HG03457 (cell line): ENCODE results near the gene IP6K1.
"Not testable (repeated sequence)": the region's sequence is repeated elsewhere in the genome, so short reads cannot be mapped to it uniquely, and the experiment has no call there.

Experiments
- ATAC-seq: cut with Tn5 transposase; IDR thresholded peaks from one replicate; pipeline ENCODE4 v1.9.1; 2021; ENCODE audit warnings: moderate number of reproducible peaks; ENCODE audit not compliant: unreplicated experiment

The IP6K1 gene

GRCh38 chr3:49713336-49714105 lies 72.8 kb downstream of the IP6K1 start:
- no peak for ATAC-seq

GRCh38 chr3:49712631-49713317 lies 73.6 kb downstream of the IP6K1 start:
- no peak for ATAC-seq

DNA sequence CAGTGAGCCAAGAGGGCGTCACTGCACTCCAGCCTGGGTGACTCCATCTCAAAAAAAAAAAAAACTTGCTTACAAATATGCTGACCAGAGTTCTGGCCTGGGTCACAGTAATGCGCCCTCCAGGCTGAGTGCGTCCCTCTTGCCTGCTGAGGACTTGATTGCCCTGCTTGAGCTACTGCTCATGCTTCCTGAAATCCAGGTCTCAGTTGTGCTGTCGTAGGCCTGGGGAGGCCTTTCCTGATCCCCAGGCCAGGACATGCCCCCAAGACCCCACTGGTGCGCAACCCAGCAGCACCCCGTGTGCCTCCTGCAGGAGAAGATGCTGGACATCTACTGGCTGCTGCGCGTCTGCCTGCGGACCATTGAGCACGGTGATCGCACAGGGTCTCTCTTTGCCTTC lies 74.2 kb downstream of the IP6K1 start:
- no peak for ATAC-seq

DNA sequence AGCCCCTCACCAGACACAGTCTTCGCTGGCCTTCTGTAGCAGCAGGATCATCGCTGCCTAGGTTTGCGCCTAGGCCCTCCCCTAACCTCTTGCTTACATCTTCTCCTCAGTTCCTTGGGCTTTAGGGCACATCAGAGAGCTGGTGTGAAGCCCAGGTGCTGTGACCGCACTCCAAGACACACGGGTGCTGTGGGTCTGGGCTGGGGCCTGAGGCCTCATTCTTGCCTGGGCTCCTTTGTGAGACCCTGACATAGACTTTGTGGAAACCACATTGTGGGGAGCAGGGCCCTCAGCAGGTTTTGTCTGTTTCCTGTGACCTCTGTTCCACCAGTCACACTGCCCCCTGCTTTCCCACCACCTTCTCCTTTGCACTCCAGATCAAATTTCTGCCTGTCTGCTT lies 74.9 kb downstream of the IP6K1 start:
- no peak for ATAC-seq

- ATAC-seq, result no peak
These were observed 76.5 kb downstream of the IP6K1 start for GRCh38 chr3:49709852-49710251.

- no peak for ATAC-seq
These were observed 79.2 kb downstream of the IP6K1 start for GRCh38 chr3:49707113-49707480.

GRCh38 chr3:49706456-49707112 lies 79.8 kb downstream of the IP6K1 start:
- no peak for ATAC-seq

DNA sequence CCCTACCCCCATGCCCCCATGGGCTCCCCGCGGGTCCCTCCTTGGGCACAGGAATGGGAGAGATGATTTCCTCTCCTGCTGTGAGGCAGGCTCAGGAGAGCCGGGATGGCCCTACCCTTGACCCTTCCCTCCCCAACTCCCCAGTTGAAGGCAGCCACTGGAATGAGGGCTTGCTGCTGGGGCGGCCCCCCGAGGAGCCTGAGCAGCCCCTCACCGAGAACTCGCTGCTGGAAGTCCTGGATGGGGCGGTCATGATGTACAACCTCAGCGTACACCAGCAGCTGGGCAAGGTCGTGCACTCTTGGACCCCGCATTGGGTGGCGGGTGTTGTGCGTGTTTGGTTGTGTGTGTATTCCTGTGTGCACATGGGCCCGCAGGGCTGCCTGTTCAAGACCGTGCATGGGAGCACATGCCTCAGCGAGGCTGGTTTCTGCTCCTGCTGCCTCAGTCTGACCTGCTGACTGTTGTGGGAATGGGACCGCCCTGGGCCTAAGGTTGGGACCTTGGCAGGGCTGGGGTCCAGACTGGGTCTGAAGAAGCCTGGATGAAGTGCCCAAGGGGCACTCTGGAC lies 80.9 kb downstream of the IP6K1 start:
- ATAC-seq, result no peak

GRCh38 chr3:49704629-49705028 lies 81.7 kb downstream of the IP6K1 start:
- ATAC-seq, result no peak

DNA sequence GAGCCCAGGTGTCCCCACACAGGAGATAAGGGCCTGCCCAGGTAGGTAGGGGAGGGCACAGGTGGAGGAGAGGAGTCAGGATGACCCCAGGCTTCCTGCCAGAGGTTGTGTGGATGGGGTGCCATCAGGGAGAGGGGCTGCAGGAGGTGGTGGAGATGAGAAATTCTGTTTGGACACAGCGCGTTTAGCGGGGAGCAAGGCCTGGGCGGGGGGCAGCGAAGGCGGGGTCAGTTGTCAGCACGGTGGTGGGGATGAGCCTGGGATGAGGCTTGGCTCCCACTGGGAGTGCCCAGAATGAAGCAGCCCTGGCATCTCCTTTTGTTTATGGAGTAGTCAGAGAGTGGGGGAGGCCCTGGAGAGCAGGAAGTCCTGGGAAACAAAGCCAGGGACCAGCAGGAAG lies 82.4 kb downstream of the IP6K1 start:
- ATAC-seq, result no peak

GRCh38 chr3:49703443-49703927 lies 82.9 kb downstream of the IP6K1 start:
- no peak for ATAC-seq

GRCh38 chr3:49702672-49703071 lies 83.7 kb downstream of the IP6K1 start:
- no peak for ATAC-seq

DNA sequence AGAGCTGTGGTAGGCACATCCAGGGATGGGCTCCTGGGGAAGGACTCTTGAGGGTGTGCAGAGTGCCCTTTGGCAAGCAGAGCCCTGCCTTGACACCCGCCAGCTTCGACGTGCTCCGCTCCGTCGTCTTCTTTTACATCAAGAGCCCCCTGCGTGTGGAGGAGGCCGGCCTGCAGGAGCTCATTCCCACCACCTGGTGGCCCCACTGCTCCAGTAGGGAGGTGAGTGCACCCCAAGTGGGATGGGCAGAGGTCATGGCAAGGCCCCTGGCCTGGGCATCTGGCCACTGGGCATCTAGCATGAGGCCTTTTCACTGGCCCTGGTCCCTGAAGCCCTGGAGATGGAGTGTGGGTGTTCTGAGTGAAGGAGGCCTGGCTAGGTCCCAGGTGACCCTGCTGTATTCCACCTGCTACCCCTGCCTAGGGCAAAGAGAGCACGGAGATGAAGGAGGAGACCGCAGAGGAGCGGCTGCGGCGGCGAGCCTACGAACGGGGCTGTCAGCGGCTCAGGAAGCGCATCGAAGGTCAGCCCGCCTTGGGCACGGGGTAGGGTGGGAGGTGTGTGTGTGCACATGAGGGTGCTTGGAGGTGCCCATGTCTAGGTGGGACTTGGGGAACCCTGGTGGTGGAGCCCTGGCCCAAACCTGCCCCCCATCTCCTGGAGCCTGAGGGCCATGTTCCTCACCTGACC lies 84.8 kb downstream of the IP6K1 start:
- no peak for ATAC-seq

GRCh38 chr3:49700453-49701128 lies 85.8 kb downstream of the IP6K1 start:
- ATAC-seq, result no peak

GRCh38 chr3:49700014-49700413 lies 86.3 kb downstream of the IP6K1 start:
- no peak for ATAC-seq

DNA sequence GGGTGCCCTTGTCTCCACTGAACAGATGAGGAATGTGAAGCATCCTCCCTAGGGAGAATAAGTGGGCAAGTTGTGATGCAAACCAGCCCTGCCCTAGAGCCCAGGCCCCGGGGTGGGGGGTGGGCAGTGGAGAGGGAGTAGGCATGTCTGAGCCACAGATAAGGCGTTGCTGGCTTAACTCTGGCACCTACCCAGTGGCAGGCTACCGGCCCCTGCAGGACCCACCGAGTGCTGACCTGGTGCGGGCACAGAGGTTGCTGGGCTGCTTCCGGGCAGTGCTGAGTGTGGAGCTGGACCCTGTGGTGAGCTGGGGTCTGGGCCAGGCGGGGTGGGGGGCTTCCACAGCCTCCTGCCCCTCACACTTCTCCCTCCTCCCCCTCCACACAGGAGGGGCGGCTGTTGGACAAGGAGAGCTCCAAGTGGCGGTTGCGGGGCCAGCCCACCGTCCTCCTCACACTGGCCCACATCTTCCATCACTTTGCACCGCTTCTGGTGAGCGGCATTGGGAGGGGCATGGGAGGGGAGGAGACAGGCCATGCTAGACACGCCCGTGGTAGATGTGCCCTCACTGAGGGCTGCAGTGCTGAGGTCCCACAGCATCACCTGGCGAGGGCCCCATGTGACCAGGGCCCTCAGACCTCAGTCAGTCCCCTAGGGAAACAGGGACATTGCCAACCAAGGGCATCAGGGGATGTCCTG lies 86.9 kb downstream of the IP6K1 start:
- ATAC-seq, result no peak

DNA sequence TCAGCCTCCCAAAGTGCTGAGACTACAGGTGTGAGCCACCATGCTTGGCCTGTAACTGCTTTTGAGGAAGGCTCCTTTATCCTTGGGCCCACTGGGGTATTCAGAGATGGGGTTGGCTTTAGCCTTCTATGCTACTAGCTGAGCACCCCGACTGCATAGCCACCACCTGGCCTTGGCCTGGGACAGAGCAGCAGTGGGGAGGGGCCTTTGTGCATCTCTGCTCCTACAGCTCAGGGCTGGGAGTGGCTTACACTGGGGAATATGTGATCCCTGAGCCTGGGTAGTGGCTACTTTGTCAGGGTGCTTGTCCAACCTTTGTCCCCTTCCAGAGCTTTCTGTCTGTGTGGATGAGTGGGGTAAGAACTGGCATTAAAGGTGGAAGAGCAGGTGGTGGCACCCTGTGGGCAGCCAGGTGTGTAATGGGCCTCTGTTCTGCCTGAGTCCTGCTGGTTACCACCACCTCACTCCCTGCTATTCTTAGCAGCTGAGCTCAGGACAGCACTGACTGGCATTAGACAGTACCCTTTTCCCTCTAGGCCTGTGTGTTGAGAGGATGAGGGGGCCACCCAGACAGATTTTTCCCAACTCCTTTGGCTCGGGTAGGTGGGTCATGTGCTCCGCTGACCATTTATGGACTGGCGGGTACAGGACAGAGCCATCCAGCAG lies 90.9 kb downstream of the IP6K1 start:
- ATAC-seq, result not testable (repeated sequence)

DNA sequence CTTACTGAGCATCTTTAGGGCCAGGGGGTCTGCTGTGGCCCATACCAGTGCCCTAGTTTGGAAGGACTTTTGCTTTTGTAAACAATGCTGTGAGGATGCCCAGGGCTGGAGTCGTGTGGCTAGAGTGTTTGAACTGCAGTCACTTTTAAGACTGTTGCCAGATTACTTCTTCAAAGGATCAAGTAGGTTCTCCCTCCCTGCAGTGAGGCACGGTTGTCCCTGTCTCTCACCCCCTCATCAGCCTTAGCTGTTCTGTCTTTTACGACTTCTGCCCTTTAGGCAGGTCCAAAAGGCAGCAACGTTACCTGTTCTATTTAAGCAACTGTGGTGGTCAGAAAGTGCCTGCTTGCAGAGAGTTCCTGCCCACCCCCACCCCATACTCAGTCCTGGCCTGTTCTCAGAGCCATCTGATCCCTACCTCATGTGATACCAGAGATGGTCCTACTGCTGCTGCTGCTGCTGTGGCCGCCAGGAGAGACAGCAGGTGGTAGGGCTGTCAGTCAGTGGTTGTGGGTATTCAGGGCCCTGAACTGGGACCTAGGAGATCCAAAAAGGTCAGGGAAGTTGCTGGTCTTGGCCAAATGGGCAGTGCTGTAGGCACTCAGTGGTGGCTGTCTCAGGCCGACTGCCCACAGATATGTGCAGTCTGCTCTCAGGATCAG lies 91.8 kb downstream of the IP6K1 start:
- not testable (repeated sequence) for ATAC-seq

DNA sequence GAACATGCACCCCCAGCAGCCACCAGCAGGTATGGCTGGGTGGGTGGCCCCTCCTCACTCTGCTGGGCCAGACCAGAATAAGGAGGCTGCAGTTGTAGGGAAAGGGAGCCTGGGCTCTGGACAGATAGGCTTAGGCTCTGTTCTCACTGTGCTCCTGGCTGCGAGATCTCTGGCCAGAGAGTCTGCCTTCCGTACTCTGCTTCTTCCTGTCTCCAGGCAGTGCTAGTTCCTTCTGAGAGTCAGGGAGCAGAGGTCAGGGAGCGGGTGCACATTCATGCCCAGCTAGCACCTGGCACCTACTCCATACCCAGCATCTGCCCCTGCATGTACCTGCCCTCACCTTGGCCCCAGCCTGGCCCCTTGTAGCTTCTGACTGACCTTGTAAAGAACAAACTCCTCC lies 94.9 kb downstream of the IP6K1 start:
- ATAC-seq, result not testable (repeated sequence)
